ENCODE results near the gene PAQR8.

Gene PAQR8

GRCh38 chr6:52435345-52435744 lies 73.4 kb downstream of the PAQR8 start:
- DNase-seq, result no peak
- Histone ChIP-seq H3F3A (ENCODE audit: insufficient read depth, low read length) (no peaks in the 10 kb centered on the region), H3K36me3 (replicated peaks; ENCODE audit: insufficient read depth, low read length) (no peaks in the 10 kb centered on the region), H3K4me2 (ENCODE audit: low read depth, low read length) (no peak overlapping the region), H3K79me2 (ENCODE audit: low read length) (no peaks in the 10 kb centered on the region), H4K20me1 (ENCODE audit: insufficient read depth, low read length) (no peaks in the 10 kb centered on the region), H3K9me2 (replicated peaks; ENCODE audit: insufficient read depth, low read length) (no peaks in the 10 kb centered on the region), H3K9me3 (replicated peaks; ENCODE audit: insufficient read depth, low read length) (no peaks in the 10 kb centered on the region), H3K4me1 (ENCODE audit: low read length) (no peaks in the 10 kb centered on the region), H3K27ac (ENCODE audit: low read length) (no peak overlapping the region), H2AFZ (ENCODE audit: low read length) (no peak overlapping the region), H3K27me3 (replicated peaks; ENCODE audit: insufficient read depth, low read length) (no peaks in the 10 kb centered on the region), H3K9ac (ENCODE audit: low read length) (no peak overlapping the region), H3K4me3 (ENCODE audit: low read length) (no peak overlapping the region)
- TF ChIP-seq CTCF (IDR thresholded peaks at IDR 0.05; ENCODE audit: low read length) (no peak), EZH2 (optimal IDR thresholded peaks at IDR 0.05; ENCODE audit: low read depth, low read length) (no peak), EZH2phosphoT487 (IDR thresholded peaks at IDR 0.05; ENCODE audit: low read length) (no peak)

GRCh38 chr6:52438926-52439325 lies 77.0 kb downstream of the PAQR8 start:
- Histone ChIP-seq H3K4me2 (ENCODE audit: low read depth, low read length) (no peak overlapping the region), H3F3A (ENCODE audit: insufficient read depth, low read length) (no peaks in the 10 kb centered on the region), H3K4me3 (ENCODE audit: low read length) (no peak overlapping the region), H3K9me2 (replicated peaks; ENCODE audit: insufficient read depth, low read length) (no peaks in the 10 kb centered on the region), H3K36me3 (replicated peaks; ENCODE audit: insufficient read depth, low read length) (no peaks in the 10 kb centered on the region), H2AFZ (ENCODE audit: low read length) (no peak overlapping the region), H4K20me1 (ENCODE audit: insufficient read depth, low read length) (no peaks in the 10 kb centered on the region), H3K27me3 (replicated peaks; ENCODE audit: insufficient read depth, low read length) (no peaks in the 10 kb centered on the region), H3K9me3 (replicated peaks; ENCODE audit: insufficient read depth, low read length) (no peaks in the 10 kb centered on the region), H3K79me2 (ENCODE audit: low read length) (no peaks in the 10 kb centered on the region), H3K9ac (ENCODE audit: low read length) (no peak overlapping the region), H3K27ac (ENCODE audit: low read length) (no peak overlapping the region), H3K4me1 (ENCODE audit: low read length) (no peaks in the 10 kb centered on the region)
- TF ChIP-seq EZH2 (optimal IDR thresholded peaks at IDR 0.05; ENCODE audit: low read depth, low read length) (no peak), CTCF (IDR thresholded peaks at IDR 0.05; ENCODE audit: low read length) (no peak), EZH2phosphoT487 (IDR thresholded peaks at IDR 0.05; ENCODE audit: low read length) (no peak)
- DNase-seq, result no peak

GRCh38 chr6:52454556-52454955 lies 92.6 kb downstream of the PAQR8 start:
- no peaks in the 10 kb centered on the region for H3K9me2 ChIP-seq (replicated peaks; ENCODE audit: insufficient read depth, low read length)
- no peaks in the 10 kb centered on the region for H3F3A ChIP-seq (ENCODE audit: insufficient read depth, low read length)
- TF ChIP-seq EZH2phosphoT487 (IDR thresholded peaks at IDR 0.05; ENCODE audit: low read length) (no peak), EZH2 (optimal IDR thresholded peaks at IDR 0.05; ENCODE audit: low read depth, low read length) (no peak), CTCF (IDR thresholded peaks at IDR 0.05; ENCODE audit: low read length) (no peak)
- H3K36me3 ChIP-seq (replicated peaks; ENCODE audit: insufficient read depth, low read length), result no peaks in the 10 kb centered on the region
- H4K20me1 ChIP-seq (ENCODE audit: insufficient read depth, low read length), result no peaks in the 10 kb centered on the region
- H3K27me3 ChIP-seq (replicated peaks; ENCODE audit: insufficient read depth, low read length), result no peaks in the 10 kb centered on the region
- no peak for DNase-seq
- no peak overlapping the region for H3K4me3 ChIP-seq (ENCODE audit: low read length)
- no peak overlapping the region for H3K4me2 ChIP-seq (ENCODE audit: low read depth, low read length)
- H3K4me1 ChIP-seq (ENCODE audit: low read length), result no peaks in the 10 kb centered on the region
- no peaks in the 10 kb centered on the region for H3K9me3 ChIP-seq (replicated peaks; ENCODE audit: insufficient read depth, low read length)
- no peak overlapping the region for H2AFZ ChIP-seq (ENCODE audit: low read length)
- no peaks in the 10 kb centered on the region for H3K79me2 ChIP-seq (ENCODE audit: low read length)
- H3K9ac ChIP-seq (ENCODE audit: low read length), result no peak overlapping the region
- H3K27ac ChIP-seq (ENCODE audit: low read length), result no peak overlapping the region
